T-cell (primary cell): ENCODE measurements around the gene WDR37. TPM values are rescaled to one million over a fixed set of nuclear protein-coding genes. Genes with fewer than 3 reads are reported as not detected.
A peak's percentile ranks its signal among the peaks of the same experiment; 100 is the strongest.

Experiments used
- ATAC-seq, 4 experiments: fragments of 200-7000 bp in 3 of 4; fragments of 150-1000 bp in 1 of 4; cut with Tn5 transposase; replicated peaks in 1 of 4; 1 replicate in 3 of 4; 2 replicates in 1 of 4; pipeline ENCODE4 v1.10.0; 2021; ENCODE audit warnings: moderate library complexity in 3 of 4, mild to moderate bottlenecking in 2 of 4, moderate number of reproducible peaks in 1 of 4
- CTCF ChIA-PET, 2 donors: fragments of 300-600 bp; sonication (Branson Sonifier 250); formaldehyde crosslinking; loops; one replicate each; lab custom pipeline; 2022; ENCODE audit warnings: antibody characterized with exemption in 2 of 2; lab: Charles Lee
- POLR2A ChIA-PET, 2 donors: fragments of 300-600 bp; sonication (Branson Sonifier 250); formaldehyde crosslinking; loops; one replicate each; lab custom pipeline; 2022; ENCODE audit warnings: antibody characterized with exemption in 2 of 2; lab: Charles Lee
- DNase-seq, 35 experiments: peaks; one replicate each; pipeline versions ENCODE4 v3.0.0 to v3.0.0-alpha.2; 2013 to 2023
- H3K27ac ChIP-seq: one replicate; pipeline ENCODE4 v1.5.1; 2013; ENCODE audit warnings: low read length
- H3K27me3 ChIP-seq, 2 experiments: replicated peaks in 1 of 2; 1 replicate in 1 of 2; 2 replicates in 1 of 2; pipeline versions ENCODE4 v1.6.1 to v1.7.0; 2013; ENCODE audit warnings: low read length in 1 of 2, mixed read lengths in 1 of 2; ENCODE audit not compliant: control insufficient read depth in 2 of 2, insufficient read depth in 2 of 2; ENCODE audit errors: extremely low read depth in 1 of 2
- H3K36me3 ChIP-seq, 2 donors: 1 replicate in 1 of 2; 2 replicates in 1 of 2; pipeline versions ENCODE4 v1.6.1 to v1.7.0; 2013; ENCODE audit warnings: low read length in 1 of 2; ENCODE audit not compliant: control insufficient read depth in 2 of 2, insufficient read depth in 1 of 2; ENCODE audit errors: extremely low read depth in 1 of 2
- H3K4me1 ChIP-seq, 2 experiments: 1 replicate in 1 of 2; 2 replicates in 1 of 2; pipeline versions ENCODE4 v1.6.1 to v1.7.0; 2013; ENCODE audit warnings: low read length in 2 of 2, mixed read lengths in 1 of 2; ENCODE audit not compliant: insufficient read depth in 2 of 2, control insufficient read depth in 1 of 2; ENCODE audit errors: extremely low read depth in 1 of 2
- H3K4me3 ChIP-seq, 2 donors: 1 replicate in 1 of 2; 2 replicates in 1 of 2; pipeline versions ENCODE4 v1.5.1 to v1.7.0; 2013; ENCODE audit warnings: mild to moderate bottlenecking in 2 of 2, low read length in 1 of 2, moderate library complexity in 1 of 2; ENCODE audit not compliant: control insufficient read depth in 1 of 2; ENCODE audit errors: extremely low read depth in 1 of 2
- H3K9me3 ChIP-seq: 2 replicates; pipeline ENCODE4 v1.7.0; 2013
- H3K27ac Mint-ChIP-seq, 2 donors: one replicate each; pipeline ENCODE4 v1.8.0; 2020 to 2021; ENCODE audit warnings: mild to moderate bottlenecking in 2 of 2, mixed read lengths in 2 of 2
- H3K27me3 Mint-ChIP-seq, 2 donors: one replicate each; pipeline ENCODE4 v1.8.0; 2021 to 2022; ENCODE audit warnings: mixed read lengths in 2 of 2
- H3K36me3 Mint-ChIP-seq: one replicate; pipeline ENCODE4 v1.8.0; 2021; ENCODE audit warnings: mixed read lengths
- H3K4me1 Mint-ChIP-seq, 3 donors: one replicate each; pipeline ENCODE4 v1.8.0; 2020 to 2022; ENCODE audit warnings: mixed read lengths in 3 of 3, mild to moderate bottlenecking in 1 of 3
- H3K4me3 Mint-ChIP-seq, 3 donors: one replicate each; pipeline ENCODE4 v1.8.0; 2020 to 2022; ENCODE audit warnings: mild to moderate bottlenecking in 3 of 3, mixed read lengths in 3 of 3, moderate library complexity in 3 of 3
- H3K9me3 Mint-ChIP-seq, 3 donors: one replicate each; pipeline ENCODE4 v1.8.0; 2020 to 2022; ENCODE audit warnings: mixed read lengths in 3 of 3
- WGBS: methylation state at CpG from one replicate; pipeline ENCODE4 v1.1.5; 2013; ENCODE audit warnings: missing lambda C conversion rate; ENCODE audit not compliant: insufficient coverage; 5-methylcytosine and 5-hydroxymethylcytosine counted together
- total RNA-seq, 35 experiments: library from RNA in 6 of 35; stranded (reverse) in 6 of 35; fragments of 120-200 nt in 1 of 35; gene quantifications; one replicate each; pipeline versions ENCODE4 v1.2.1 to v1.2.4 and lab custom pipeline; 2013 to 2026

Gene WDR37
- total RNA-seq, 5 donors from 2014 or later (not counting 1 experiment from before 2014, with no cell fraction given): 34.6 to 40.4 (median 37.3) TPM

GRCh38 chr10:1136268-1136667 lies 80.1 kb downstream of the WDR37 start:
- Mint-ChIP-seq H3K9me3 (peaks cover 12 to 24% (median 17%) of the 10 kb centered on the region in 3 donors), H3K4me1 (peaks cover 12 to 19% (median 14%) of the 10 kb centered on the region in 3 donors), H3K4me3 (no peak overlapping the region), H3K27ac (no peak overlapping the region), H3K27me3 (peaks cover 3 to 4% of the 10 kb centered on the region in 2 donors), H3K36me3 (peaks cover 26% of the 10 kb centered on the region)
- Histone ChIP-seq H3K36me3 (peaks cover 0 to 5% of the 10 kb centered on the region in 2 donors), H3K4me1 (peaks cover 0 to 4% of the 10 kb centered on the region in 2 experiments), H3K27me3 (peaks cover 0 to 1% of the 10 kb centered on the region in 2 experiments), H3K9me3 (no peaks in the 10 kb centered on the region), H3K4me3 (no peak overlapping the region), H3K27ac (no peak overlapping the region)
- ChIA-PET CTCF (no interaction called here), POLR2A (no interaction called here)
- DNase-seq (no peak), ATAC-seq (no peak)

- no peak overlapping the region for H3K27ac Mint-ChIP-seq
- DNase-seq (no peak), ATAC-seq (no peak)
- H3K27ac ChIP-seq: no peak overlapping the region
- H3K9me3 Mint-ChIP-seq: peaks cover 12 to 24% (median 17%) of the 10 kb centered on the region in 3 donors
- H3K27me3 ChIP-seq: peaks cover 0 to 9% of the 10 kb centered on the region in 2 experiments
- H3K36me3 Mint-ChIP-seq: peaks cover 19% of the 10 kb centered on the region
- H3K4me3 ChIP-seq: no peak overlapping the region
- POLR2A ChIA-PET: no interaction called here
- peaks cover 12 to 15% (median 14%) of the 10 kb centered on the region in 3 donors for H3K4me1 Mint-ChIP-seq
- H3K27me3 Mint-ChIP-seq: peaks cover 5 to 8% of the 10 kb centered on the region in 2 donors
- H3K36me3 ChIP-seq: no peaks in the 10 kb centered on the region
- CTCF ChIA-PET: no interaction called here
- peaks cover 0 to 4% of the 10 kb centered on the region in 2 experiments for H3K4me1 ChIP-seq
- 86% methylated on average over 6 of the region's 10 CpGs for WGBS
- H3K4me3 Mint-ChIP-seq: no peak overlapping the region
- no peaks in the 10 kb centered on the region for H3K9me3 ChIP-seq
Observed at GRCh38 chr10:1137499-1138163, 81.4 kb downstream of the WDR37 start.

- H3K4me3 Mint-ChIP-seq: no peak overlapping the region
- Histone ChIP-seq H3K9me3 (no peaks in the 10 kb centered on the region), H3K4me1 (peaks cover 0 to 3% of the 10 kb centered on the region in 2 experiments), H3K27ac (no peak overlapping the region), H3K27me3 (peaks cover 0 to 9% of the 10 kb centered on the region in 2 experiments), H3K36me3 (no peaks in the 10 kb centered on the region), H3K4me3 (no peak overlapping the region)
- peaks cover 5 to 8% of the 10 kb centered on the region in 2 donors for H3K27me3 Mint-ChIP-seq
- H3K27ac Mint-ChIP-seq: no peak overlapping the region
- no peak for DNase-seq
- peaks cover 6 to 9% (median 7%) of the 10 kb centered on the region in 3 donors for H3K4me1 Mint-ChIP-seq
- H3K36me3 Mint-ChIP-seq: peaks cover 18% of the 10 kb centered on the region
- CTCF ChIA-PET: no interaction called here
- H3K9me3 Mint-ChIP-seq: peaks cover 12 to 24% (median 17%) of the 10 kb centered on the region in 3 donors
- POLR2A ChIA-PET: no interaction called here
- no CpG with 5 or more reads among the region's 1 CpG for WGBS
- ATAC-seq: no peak
Observed at GRCh38 chr10:1138529-1138928, 82.3 kb downstream of the WDR37 start.

DNA sequence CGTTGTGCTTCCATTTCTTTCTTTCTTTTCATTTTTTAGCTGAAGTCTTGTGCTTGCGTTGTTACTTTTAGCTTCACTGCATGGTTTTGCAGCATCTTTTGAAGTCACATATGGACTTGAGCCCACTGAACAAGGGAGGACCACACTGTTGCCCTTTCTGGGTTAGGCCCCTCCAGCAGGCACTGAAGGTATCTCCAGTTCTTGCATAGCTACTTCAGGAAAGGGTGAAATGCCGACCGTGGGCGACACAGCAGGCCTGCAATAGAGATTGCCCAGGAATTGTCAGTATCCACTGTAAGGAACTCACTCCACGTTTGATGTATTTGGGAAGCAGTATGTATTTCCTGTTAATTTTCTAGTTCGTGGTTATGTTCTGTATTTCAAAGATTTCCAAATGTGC lies 85.1 kb downstream of the WDR37 start:
- no peak for DNase-seq
- H3K9me3 Mint-ChIP-seq: peaks cover 16 to 31% (median 24%) of the 10 kb centered on the region in 3 donors

GRCh38 chr10:1141701-1142100 lies 85.5 kb downstream of the WDR37 start:
- no peak for ATAC-seq
- peaks cover 0 to 9% of the 10 kb centered on the region in 2 experiments for H3K27me3 ChIP-seq
- H3K36me3 Mint-ChIP-seq: peaks cover 17% of the 10 kb centered on the region
- H3K27ac Mint-ChIP-seq: no peak overlapping the region
- H3K4me3 ChIP-seq: no peak overlapping the region
- no peak for DNase-seq
- H3K36me3 ChIP-seq: no peaks in the 10 kb centered on the region
- H3K9me3 ChIP-seq: no peaks in the 10 kb centered on the region
- H3K27me3 Mint-ChIP-seq: peaks cover 5 to 8% of the 10 kb centered on the region in 2 donors
- peaks cover 16 to 32% (median 25%) of the 10 kb centered on the region in 3 donors for H3K9me3 Mint-ChIP-seq
- ChIA-PET CTCF (interaction anchor here in 1 of 2 donors (0.6 kb wide), 1 partner anchor 1903 kb away, joined by 3 read pairs; no protein-coding TSS in a partner anchor), POLR2A (no interaction called here)
- H3K4me1 Mint-ChIP-seq: no peaks in the 10 kb centered on the region
- no peaks in the 10 kb centered on the region for H3K4me1 ChIP-seq
- 91% methylated on average over 9 of the region's 11 CpGs for WGBS
- H3K27ac ChIP-seq: no peak overlapping the region
- no peak overlapping the region for H3K4me3 Mint-ChIP-seq

More for the DNA sequence above, 85.1 kb downstream of the WDR37 start:
- Histone ChIP-seq H3K4me1 (no peaks in the 10 kb centered on the region), H3K27ac (no peak overlapping the region), H3K9me3 (no peaks in the 10 kb centered on the region), H3K36me3 (no peaks in the 10 kb centered on the region), H3K4me3 (no peak overlapping the region), H3K27me3 (peaks cover 0 to 9% of the 10 kb centered on the region in 2 experiments)
- no peak overlapping the region for H3K27ac Mint-ChIP-seq
- ATAC-seq: no peak
- H3K4me1 Mint-ChIP-seq: no peaks in the 10 kb centered on the region
- POLR2A ChIA-PET: no interaction called here
- H3K4me3 Mint-ChIP-seq: no peak overlapping the region
- 83% methylated on average over 5 of the region's 7 CpGs for WGBS
- H3K36me3 Mint-ChIP-seq: peaks cover 17% of the 10 kb centered on the region
- peaks cover 5 to 8% of the 10 kb centered on the region in 2 donors for H3K27me3 Mint-ChIP-seq
- CTCF ChIA-PET: interaction anchor here in 1 of 2 donors (0.6 kb wide), 1 partner anchor 1903 kb away, joined by 3 read pairs; no protein-coding TSS in a partner anchor

DNA sequence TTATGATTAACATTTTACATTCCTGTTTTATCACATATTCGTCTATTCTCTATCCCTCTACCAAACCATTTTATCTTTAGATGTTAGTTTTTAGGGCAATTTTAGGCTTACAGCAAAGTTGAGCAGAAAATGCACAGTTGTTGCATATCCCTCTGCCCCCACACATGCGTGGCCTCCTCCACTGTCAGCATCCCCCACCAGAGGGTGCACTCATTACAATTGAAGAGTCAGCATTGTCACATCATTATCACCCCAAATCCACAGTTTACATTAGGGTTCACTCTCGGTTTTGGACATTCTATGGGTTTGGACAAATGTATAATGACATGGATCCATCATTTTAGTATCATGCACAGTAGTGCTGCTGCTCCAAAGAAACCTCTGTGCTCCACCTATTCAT lies 86.4 kb downstream of the WDR37 start:
- Mint-ChIP-seq H3K4me1 (no peaks in the 10 kb centered on the region), H3K27me3 (peaks cover 8% of the 10 kb centered on the region in 2 donors), H3K4me3 (no peak overlapping the region), H3K9me3 (peaks cover 21 to 38% (median 31%) of the 10 kb centered on the region in 3 donors), H3K27ac (no peak overlapping the region), H3K36me3 (peaks cover 20% of the 10 kb centered on the region)
- WGBS: no CpG with 5 or more reads among the region's 3 CpGs
- CTCF ChIA-PET: no interaction called here
- POLR2A ChIA-PET: no interaction called here
- no peak overlapping the region for H3K4me3 ChIP-seq
- H3K9me3 ChIP-seq: no peaks in the 10 kb centered on the region
- ATAC-seq (peak in 1 of 4 experiments; percentile 45), DNase-seq (peak in 9 of 35 experiments; percentile 14 to 37 (median 26))
- peaks cover 0 to 15% of the 10 kb centered on the region in 2 experiments for H3K27me3 ChIP-seq
- H3K36me3 ChIP-seq: no peaks in the 10 kb centered on the region
- H3K27ac ChIP-seq: no peak overlapping the region
- H3K4me1 ChIP-seq: no peaks in the 10 kb centered on the region
